H9 (cell line): ENCODE data around the gene SHISAL2B. TPM values are rescaled to one million over a fixed set of nuclear protein-coding genes. Genes with fewer than 3 reads are reported as not detected.

Source experiments
- DNase-seq: peaks from one replicate; pipeline ENCODE4 v3.0.0-alpha.2; 2017
- H2AFZ ChIP-seq: one replicate; pipeline ENCODE4 v1.6.1; 2013; ENCODE audit warnings: mild to moderate bottlenecking, low read length, control low read depth, moderate library complexity
- H2AK5ac ChIP-seq: 2 replicates; pipeline ENCODE4 v1.6.1; 2013; ENCODE audit warnings: low read length, control low read depth, mixed read lengths; ENCODE audit not compliant: insufficient read length
- H2BK120ac ChIP-seq: one replicate; pipeline ENCODE4 v1.6.1; 2013; ENCODE audit warnings: low read depth, mild to moderate bottlenecking, low read length, control low read depth, inconsistent platforms; ENCODE audit not compliant: poor library complexity, severe bottlenecking
- H2BK12ac ChIP-seq: 2 replicates; pipeline ENCODE4 v1.6.1; 2013; ENCODE audit warnings: low read length, control low read depth, mixed read lengths, low read depth; ENCODE audit not compliant: insufficient read length
- H2BK15ac ChIP-seq: 2 replicates; pipeline ENCODE4 v1.6.1; 2013; ENCODE audit warnings: low read depth, low read length, control low read depth
- H2BK20ac ChIP-seq: one replicate; pipeline ENCODE4 v1.6.1; 2013; ENCODE audit warnings: low read depth, mild to moderate bottlenecking, low read length, control low read depth, inconsistent platforms; ENCODE audit not compliant: poor library complexity, severe bottlenecking
- H2BK5ac ChIP-seq: 2 replicates; pipeline ENCODE4 v1.6.1; 2013; ENCODE audit warnings: low read length, control low read depth, mixed read lengths; ENCODE audit not compliant: insufficient read length
- H3K14ac ChIP-seq: 2 replicates; pipeline ENCODE4 v1.6.1; 2013; ENCODE audit warnings: low read length, control low read depth; ENCODE audit not compliant: insufficient read depth
- H3K18ac ChIP-seq: 2 replicates; pipeline ENCODE4 v1.6.1; 2013; ENCODE audit warnings: low read depth, mild to moderate bottlenecking, mixed read lengths, low read length, control low read depth; ENCODE audit not compliant: insufficient read length
- H3K23ac ChIP-seq: 2 replicates; pipeline ENCODE4 v1.6.1; 2013; ENCODE audit warnings: low read length, control low read depth, mixed read lengths, low read depth; ENCODE audit not compliant: insufficient read length
- H3K23me2 ChIP-seq: 2 replicates; pipeline ENCODE4 v1.6.1; 2013; ENCODE audit warnings: low read depth, mild to moderate bottlenecking, mixed read lengths, low read length, control low read depth; ENCODE audit not compliant: insufficient read length, poor library complexity, severe bottlenecking
- H3K27ac ChIP-seq: 2 replicates; pipeline ENCODE4 v1.5.1; 2013; ENCODE audit warnings: low read length, control low read depth, mixed read lengths, low read depth; ENCODE audit not compliant: insufficient read length
- H3K27me3 ChIP-seq: 2 replicates; pipeline ENCODE4 v1.6.1; 2013; ENCODE audit warnings: low read length, control low read depth, inconsistent platforms; ENCODE audit not compliant: insufficient read depth
- H3K4ac ChIP-seq: 2 replicates; pipeline ENCODE4 v1.6.1; 2013; ENCODE audit warnings: low read depth, mild to moderate bottlenecking, control low read depth, inconsistent platforms, low read length, moderate library complexity
- H3K4me1 ChIP-seq: 2 replicates; pipeline ENCODE4 v1.6.1; 2013; ENCODE audit warnings: low read length, control low read depth, inconsistent platforms; ENCODE audit not compliant: insufficient read depth
- H3K4me2 ChIP-seq: 2 replicates; pipeline ENCODE4 v1.6.1; 2013; ENCODE audit warnings: low read length, control low read depth, mixed read lengths; ENCODE audit not compliant: insufficient read length, insufficient read depth
- H3K56ac ChIP-seq: 2 replicates; pipeline ENCODE4 v1.6.1; 2013; ENCODE audit warnings: low read depth, mild to moderate bottlenecking, mixed read lengths, low read length, control low read depth; ENCODE audit not compliant: insufficient read length
- H3K79me1 ChIP-seq: 2 replicates; pipeline ENCODE4 v1.6.1; 2013; ENCODE audit warnings: low read depth, mild to moderate bottlenecking, moderate library complexity, low read length, control low read depth, inconsistent platforms; ENCODE audit not compliant: insufficient read depth, poor library complexity, severe bottlenecking
- H3K79me2 ChIP-seq: 2 replicates; pipeline ENCODE4 v1.6.1; 2013; ENCODE audit warnings: low read length, control low read depth, inconsistent platforms; ENCODE audit not compliant: insufficient read depth
- H3K9ac ChIP-seq: 2 replicates; pipeline ENCODE4 v1.6.1; 2013; ENCODE audit warnings: low read length, control low read depth, mixed read lengths; ENCODE audit not compliant: insufficient read length; ENCODE audit errors: extremely low read depth
- H3K9me3 ChIP-seq: one replicate; pipeline ENCODE4 v1.6.1; 2013; ENCODE audit warnings: low read depth, low read length, inconsistent platforms; ENCODE audit not compliant: control insufficient read depth
- H3T11ph ChIP-seq: one replicate; pipeline ENCODE4 v1.6.1; 2013; ENCODE audit warnings: mild to moderate bottlenecking, low read length, control low read depth, inconsistent platforms
- H4K20me1 ChIP-seq: one replicate; pipeline ENCODE4 v1.6.1; 2013; ENCODE audit not compliant: control insufficient read depth, insufficient read length, insufficient read depth
- H4K5ac ChIP-seq: 2 replicates; pipeline ENCODE4 v1.6.1; 2013; ENCODE audit warnings: low read depth, mild to moderate bottlenecking, mixed read lengths, low read length, control low read depth; ENCODE audit not compliant: insufficient read length
- H4K8ac ChIP-seq: replicated peaks from 2 replicates; pipeline ENCODE4 v1.6.1; 2013; ENCODE audit warnings: low read length, control low read depth, mixed read lengths, low read depth; ENCODE audit not compliant: insufficient read length
- H4K91ac ChIP-seq: 2 replicates; pipeline ENCODE4 v1.6.1; 2013; ENCODE audit warnings: low read depth, mild to moderate bottlenecking, moderate library complexity, mixed read lengths, low read length, control low read depth; ENCODE audit not compliant: insufficient read length
- H3K27ac Mint-ChIP-seq, 3 experiments: 2 replicates in 2 of 3; 3 replicates in 1 of 3; pipeline ENCODE4 v1.8.0; 2020 to 2021; ENCODE audit warnings: mixed read lengths in 3 of 3, mild to moderate bottlenecking in 1 of 3, moderate library complexity in 1 of 3
- H3K27me3 Mint-ChIP-seq: 2 replicates; pipeline ENCODE4 v1.8.0; 2021; ENCODE audit warnings: low read depth, mild to moderate bottlenecking, moderate library complexity, mixed read lengths
- H3K36me3 Mint-ChIP-seq, 3 experiments: 2 replicates in 2 of 3; 3 replicates in 1 of 3; pipeline ENCODE4 v1.8.0; 2020 to 2021; ENCODE audit warnings: low read depth in 3 of 3, mixed read lengths in 3 of 3; ENCODE audit not compliant: insufficient read depth in 1 of 3
- H3K4me1 Mint-ChIP-seq, 2 experiments: 2 replicates each; pipeline ENCODE4 v1.8.0; 2020; ENCODE audit warnings: mixed read lengths in 2 of 2
- H3K4me3 Mint-ChIP-seq, 2 experiments: 2 replicates in 1 of 2; 3 replicates in 1 of 2; pipeline ENCODE4 v1.8.0; 2020 to 2021; ENCODE audit warnings: mild to moderate bottlenecking in 2 of 2, mixed read lengths in 2 of 2, moderate library complexity in 1 of 2
- H3K9me3 Mint-ChIP-seq, 2 experiments: 2 replicates in 1 of 2; 3 replicates in 1 of 2; pipeline ENCODE4 v1.8.0; 2020; ENCODE audit warnings: mild to moderate bottlenecking in 2 of 2, mixed read lengths in 2 of 2, moderate library complexity in 1 of 2
- WGBS: extraction: QIAGEN DNeasy Blood & Tissue Kit; methylation state at CpG from one replicate; pipeline ENCODE4 v1.1.7; 2013; ENCODE audit warnings: missing lambda C conversion rate, low lambda C conversion rate, mixed read lengths; ENCODE audit not compliant: insufficient read length; ENCODE audit errors: extremely low coverage; 5-methylcytosine and 5-hydroxymethylcytosine counted together
- total RNA-seq: library from RNA; stranded (reverse); gene quantifications from 2 replicates; pipeline ENCODE4 v1.2.1, GENCODE V29; 2021
- TF ChIP-seq, protein P1 (sequence below): fragments of 200-600 bp; sonication (generic); conservative IDR thresholded peaks from 3 replicates; pipeline ENCODE4 v1.8.0; 2021; ENCODE audit warnings: antibody characterized with exemption, mild to moderate bottlenecking

The SHISAL2B gene
- total RNA-seq, 1 experiment from 2014 or later = 5.0 TPM

DNA sequence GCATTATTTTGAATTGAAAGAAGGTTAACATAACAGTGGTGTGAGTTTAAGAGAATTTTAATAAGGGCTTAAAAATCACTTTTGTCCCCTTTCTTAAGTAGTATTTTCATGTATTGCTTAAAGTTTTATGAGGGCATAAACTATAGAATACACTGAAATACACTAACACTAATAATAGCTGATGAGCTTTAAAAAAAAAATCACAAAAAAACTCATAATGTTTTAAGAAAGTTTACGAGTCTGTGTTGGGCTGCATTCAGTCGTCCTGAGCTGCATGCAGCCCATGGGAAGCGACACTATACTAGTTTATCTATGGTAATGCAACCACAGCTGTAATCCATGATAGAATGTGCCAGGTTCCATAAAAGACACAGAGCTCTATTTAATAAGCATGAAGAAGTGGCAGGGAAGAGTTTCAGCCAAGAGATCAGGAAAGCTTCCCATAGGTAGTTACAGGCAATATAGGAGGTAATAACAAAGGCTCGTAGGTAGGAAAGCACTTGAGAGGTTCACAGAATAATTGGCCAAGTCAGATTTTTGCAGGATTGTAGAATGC, 73.7 kb downstream of the SHISAL2B start:
- Histone ChIP-seq H3K79me1 (peaks cover 10% of the 10 kb centered on the region), H3K79me2 (peaks cover 14% of the 10 kb centered on the region; the same call in 1 of the 2 replicates), H2AK5ac (no peak overlapping the region), H3K4me1 (no peaks in the 10 kb centered on the region), H4K20me1 (no peaks in the 10 kb centered on the region), H3K27ac (no peak overlapping the region), H3K27me3 (no peaks in the 10 kb centered on the region), H3K4ac (no peak overlapping the region), H2AFZ (no peak overlapping the region), H3K23me2 (no peaks in the 10 kb centered on the region), H3K9ac (no peak overlapping the region), H4K91ac (no peak overlapping the region), H2BK12ac (no peak overlapping the region), H2BK15ac (no peak overlapping the region), H2BK5ac (no peak overlapping the region), H3K14ac (no peak overlapping the region), H3K4me2 (no peak overlapping the region), H3K9me3 (no peaks in the 10 kb centered on the region), H4K8ac (no peak overlapping the region), H3K23ac (no peak overlapping the region), H2BK120ac (no peak overlapping the region), H3K18ac (no peak overlapping the region), H4K5ac (no peak overlapping the region), H3T11ph (no peak overlapping the region), H2BK20ac (no peak overlapping the region), H3K56ac (no peak overlapping the region)
- TF ChIP-seq, protein P1, sequence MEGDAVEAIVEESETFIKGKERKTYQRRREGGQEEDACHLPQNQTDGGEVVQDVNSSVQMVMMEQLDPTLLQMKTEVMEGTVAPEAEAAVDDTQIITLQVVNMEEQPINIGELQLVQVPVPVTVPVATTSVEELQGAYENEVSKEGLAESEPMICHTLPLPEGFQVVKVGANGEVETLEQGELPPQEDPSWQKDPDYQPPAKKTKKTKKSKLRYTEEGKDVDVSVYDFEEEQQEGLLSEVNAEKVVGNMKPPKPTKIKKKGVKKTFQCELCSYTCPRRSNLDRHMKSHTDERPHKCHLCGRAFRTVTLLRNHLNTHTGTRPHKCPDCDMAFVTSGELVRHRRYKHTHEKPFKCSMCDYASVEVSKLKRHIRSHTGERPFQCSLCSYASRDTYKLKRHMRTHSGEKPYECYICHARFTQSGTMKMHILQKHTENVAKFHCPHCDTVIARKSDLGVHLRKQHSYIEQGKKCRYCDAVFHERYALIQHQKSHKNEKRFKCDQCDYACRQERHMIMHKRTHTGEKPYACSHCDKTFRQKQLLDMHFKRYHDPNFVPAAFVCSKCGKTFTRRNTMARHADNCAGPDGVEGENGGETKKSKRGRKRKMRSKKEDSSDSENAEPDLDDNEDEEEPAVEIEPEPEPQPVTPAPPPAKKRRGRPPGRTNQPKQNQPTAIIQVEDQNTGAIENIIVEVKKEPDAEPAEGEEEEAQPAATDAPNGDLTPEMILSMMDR = no peak
- no peak for DNase-seq
- H3K9me3 Mint-ChIP-seq = no peaks in the 10 kb centered on the region
- H3K27ac Mint-ChIP-seq = no peak overlapping the region; a peak in 1 of 7 replicates
- peaks cover 7 to 32% (median 27%) of the 10 kb centered on the region in 3 experiments; a peak in 5 of 7 replicates for H3K36me3 Mint-ChIP-seq
- no peak overlapping the region for H3K4me3 Mint-ChIP-seq
- no CpG with 5 or more reads among the region's 4 CpGs for WGBS
- H3K27me3 Mint-ChIP-seq = no peaks in the 10 kb centered on the region
- peaks cover 28 to 37% of the 10 kb centered on the region in 2 experiments for H3K4me1 Mint-ChIP-seq
